GF-D8 (cell line): ENCODE data around the gene TECPR2.

Source experiments
- DNase-seq: peaks from one replicate; lab custom pipeline; 2025; lab: John Stamatoyannopoulos, UW

The TECPR2 gene

GRCh38 chr14:102426796-102427195, 64.1 kb downstream of the TECPR2 start:
- DNase-seq: no peak

GRCh38 chr14:102427642-102428041, 64.9 kb downstream of the TECPR2 start:
- no peak for DNase-seq

GRCh38 chr14:102430212-102430908, 67.6 kb downstream of the TECPR2 start:
- no peak for DNase-seq

GRCh38 chr14:102431751-102432150, 69.0 kb downstream of the TECPR2 start:
- DNase-seq: no peak

GRCh38 chr14:102434647-102435175, 72.0 kb downstream of the TECPR2 start:
- DNase-seq: no peak

- no peak for DNase-seq
Measured at GRCh38 chr14:102437997-102438915, 75.5 kb downstream of the TECPR2 start.

- no peak for DNase-seq
Measured at GRCh38 chr14:102439556-102439955, 76.8 kb downstream of the TECPR2 start.

GRCh38 chr14:102440392-102440791, 77.7 kb downstream of the TECPR2 start:
- DNase-seq: no peak

- DNase-seq: no peak
Measured at GRCh38 chr14:102442241-102443211, 79.8 kb downstream of the TECPR2 start.

- no peak for DNase-seq
Measured at GRCh38 chr14:102445066-102445465, 82.3 kb downstream of the TECPR2 start.

- no peak for DNase-seq
Measured at GRCh38 chr14:102445641-102446040, 82.9 kb downstream of the TECPR2 start.

GRCh38 chr14:102450206-102451063, 87.7 kb downstream of the TECPR2 start:
- no peak for DNase-seq

- no peak for DNase-seq
Measured at GRCh38 chr14:102451064-102451352, 88.3 kb downstream of the TECPR2 start.

- no peak for DNase-seq
Measured at GRCh38 chr14:102452302-102452701, 89.6 kb downstream of the TECPR2 start.

- DNase-seq: no peak
Measured at GRCh38 chr14:102454711-102455110, 92.0 kb downstream of the TECPR2 start.

- DNase-seq: no peak
Measured at GRCh38 chr14:102457509-102457908, 94.8 kb downstream of the TECPR2 start.

GRCh38 chr14:102461490-102462338, 99.0 kb downstream of the TECPR2 start:
- DNase-seq: no peak

- DNase-seq: no peak
Measured at GRCh38 chr14:102462391-102462790, 99.7 kb downstream of the TECPR2 start.

GRCh38 chr14:102464006-102464405, 101.3 kb downstream of the TECPR2 start:
- no peak for DNase-seq

- DNase-seq: no peak
Measured at GRCh38 chr14:102464846-102465341, 102.2 kb downstream of the TECPR2 start.
